NCI-H82 treated with DMSO at 0.1 percent for 48 hours (cell line): ENCODE results near the gene GET3.
"Not testable (repeated sequence)": the region's sequence is repeated elsewhere in the genome, so short reads cannot be mapped to it uniquely, and the experiment has no call there.

Source experiments
- DNase-seq: peaks from one replicate; lab custom pipeline; 2025; ENCODE audit not compliant: unreplicated experiment; lab: John Stamatoyannopoulos, UW

GET3 gene

GRCh38 chr19:12790628-12791344 is 53.5 kb downstream of the GET3 start:
- no peak for DNase-seq

- peak; percentile 89 for DNase-seq
These were observed 54.2 kb downstream of the GET3 start, which contains the start of gene JUNB for GRCh38 chr19:12791345-12792050. JUNB (plus strand) TSS chr19:12791486; CDS start chr19:12791772, 286 bp downstream.

GRCh38 chr19:12792051-12792852 is 55.0 kb downstream of the GET3 start:
- DNase-seq, result peak; percentile 40

GRCh38 chr19:12792853-12793289 is 55.6 kb downstream of the GET3 start:
- DNase-seq, result peak; percentile 43

GRCh38 chr19:12793290-12794195 is 56.2 kb downstream of the GET3 start:
- DNase-seq, result peak; percentile 77

GRCh38 chr19:12794196-12794941 is 57.1 kb downstream of the GET3 start:
- no peak for DNase-seq

- DNase-seq, result no peak
These were observed 57.7 kb downstream of the GET3 start for GRCh38 chr19:12794971-12795381.

GRCh38 chr19:12796146-12797071 is 59.1 kb downstream of the GET3 start:
- DNase-seq, result peak; percentile 83

- DNase-seq, result no peak
These were observed 59.9 kb downstream of the GET3 start for GRCh38 chr19:12797141-12797587.

- DNase-seq, result not testable (repeated sequence)
These were observed 60.3 kb downstream of the GET3 start for GRCh38 chr19:12797607-12798006.
